HCEC 1CT (cell line): Measurements from ENCODE around the gene GPR137.
"Not testable (repeated sequence)": the region's sequence is repeated elsewhere in the genome, so short reads cannot be mapped to it uniquely, and the experiment has no call there.

Experiments
- DNase-seq: peaks from one replicate; pipeline ENCODE4 v3.0.0-alpha.2; 2017

The GPR137 gene

DNA sequence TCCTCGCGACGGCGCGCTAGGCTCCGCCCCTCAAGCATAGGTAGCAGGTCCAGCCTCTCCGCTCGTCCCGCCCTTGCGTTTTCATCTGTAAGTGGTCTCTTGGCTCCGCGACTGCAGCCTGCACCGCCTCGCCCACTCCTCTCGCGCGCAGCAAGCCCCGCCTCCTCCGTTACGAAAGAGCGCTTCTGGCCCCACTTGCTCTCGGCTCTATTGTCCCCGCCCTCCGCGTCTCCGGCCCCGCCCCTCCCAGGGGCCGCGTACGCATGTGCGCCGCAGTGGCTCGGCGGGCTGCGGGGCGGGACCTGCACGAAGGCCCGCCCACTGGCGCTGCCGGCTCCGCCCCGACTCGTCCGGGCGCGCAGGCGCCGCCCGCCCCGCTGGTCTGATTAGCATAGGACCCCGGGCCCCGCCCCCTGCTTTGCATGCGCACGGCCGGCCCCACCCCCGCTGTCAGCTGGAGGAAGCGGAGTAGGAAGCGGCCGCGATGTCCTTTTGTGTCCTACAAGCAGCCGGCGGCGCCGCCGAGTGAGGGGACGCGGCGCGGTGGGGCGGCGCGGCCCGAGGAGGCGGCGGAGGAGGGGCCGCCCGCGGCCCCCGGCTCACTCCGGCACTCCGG lies 19.5 kb downstream of the GPR137 start, which contains the start of gene ESRRA:
ESRRA (plus strand) TSS at position 450 of the 616 bp plus-strand sequence. CDS start 1,656 bp downstream, outside the sequence.
- peak; percentile 97 for DNase-seq

DNA sequence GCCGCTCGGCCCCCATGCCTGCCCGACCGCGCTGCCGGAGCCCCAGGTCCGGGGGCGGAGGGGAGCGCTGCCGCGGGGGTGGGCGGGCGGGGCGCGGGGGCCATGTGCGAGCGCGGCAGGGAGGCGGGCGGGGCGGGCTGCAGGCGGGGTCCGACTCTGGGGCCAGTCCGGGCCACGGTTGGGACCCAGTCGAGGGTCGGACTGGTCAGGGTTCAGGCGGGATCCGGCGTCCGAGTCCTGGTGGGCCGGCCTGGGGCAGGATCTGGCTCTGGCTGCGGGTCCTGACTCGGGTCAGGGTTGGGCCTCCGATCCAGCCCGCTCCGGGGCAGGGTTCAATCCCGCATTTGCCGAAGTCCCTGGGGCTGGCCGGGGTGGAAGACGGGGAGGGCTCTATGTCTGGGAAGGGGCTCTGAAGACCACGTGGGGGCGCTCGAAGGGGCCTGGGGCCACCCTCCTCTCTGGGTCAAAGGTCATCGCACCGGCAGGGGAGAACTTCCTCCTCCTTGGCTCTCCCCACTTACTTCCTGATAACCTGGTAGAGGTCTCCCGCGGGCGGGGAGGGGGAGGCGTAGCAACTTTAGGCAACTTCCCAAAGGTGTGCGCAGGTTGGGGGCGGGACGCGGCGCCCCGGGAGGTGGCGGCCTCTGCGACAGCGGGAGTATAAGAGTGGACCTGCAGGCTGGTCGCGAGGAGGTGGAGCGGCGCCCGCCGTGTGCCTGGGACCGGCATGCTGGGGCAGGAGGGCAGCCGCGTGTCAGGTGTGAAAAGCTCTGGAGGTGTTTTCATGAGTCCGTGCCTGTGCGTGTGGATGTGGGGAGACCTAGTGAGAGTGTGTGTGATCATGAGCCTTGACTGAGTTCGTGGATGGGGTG lies 20.3 kb downstream of the GPR137 start:
- DNase-seq = peak; percentile 46

- no peak for DNase-seq
These were observed 20.9 kb downstream of the GPR137 start for GRCh38 chr11:64306563-64306875.

DNA sequence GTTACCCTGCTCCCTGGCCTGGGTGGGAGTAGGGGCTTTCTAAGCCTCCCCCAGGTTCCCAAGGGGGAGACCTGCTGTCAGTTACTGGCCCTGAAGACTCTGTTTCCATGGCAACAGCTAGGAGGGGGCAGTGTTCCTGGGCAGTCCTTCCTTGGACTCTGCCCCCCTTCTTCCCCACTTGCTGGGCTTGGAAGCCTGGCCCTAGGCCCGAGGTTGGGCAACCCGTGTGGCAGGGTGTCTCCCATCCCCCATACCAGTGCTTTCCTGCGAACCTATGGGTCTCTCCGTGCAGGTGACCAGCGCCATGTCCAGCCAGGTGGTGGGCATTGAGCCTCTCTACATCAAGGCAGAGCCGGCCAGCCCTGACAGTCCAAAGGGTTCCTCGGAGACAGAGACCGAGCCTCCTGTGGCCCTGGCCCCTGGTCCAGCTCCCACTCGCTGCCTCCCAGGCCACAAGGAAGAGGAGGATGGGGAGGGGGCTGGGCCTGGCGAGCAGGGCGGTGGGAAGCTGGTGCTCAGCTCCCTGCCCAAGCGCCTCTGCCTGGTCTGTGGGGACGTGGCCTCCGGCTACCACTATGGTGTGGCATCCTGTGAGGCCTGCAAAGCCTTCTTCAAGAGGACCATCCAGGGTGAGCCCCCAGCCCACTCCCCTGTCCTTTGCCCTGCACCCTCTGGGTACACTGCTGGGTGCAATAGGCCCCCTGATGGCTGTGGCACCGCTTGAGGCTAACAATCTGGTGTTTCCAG lies 21.4 kb downstream of the GPR137 start:
- DNase-seq = no peak

GRCh38 chr11:64307795-64308194 lies 22.1 kb downstream of the GPR137 start:
- DNase-seq = not testable (repeated sequence)

GRCh38 chr11:64312947-64313346 lies 27.3 kb downstream of the GPR137 start:
- DNase-seq = no peak

- no peak for DNase-seq
These were observed 28.0 kb downstream of the GPR137 start for GRCh38 chr11:64313491-64314145.

DNA sequence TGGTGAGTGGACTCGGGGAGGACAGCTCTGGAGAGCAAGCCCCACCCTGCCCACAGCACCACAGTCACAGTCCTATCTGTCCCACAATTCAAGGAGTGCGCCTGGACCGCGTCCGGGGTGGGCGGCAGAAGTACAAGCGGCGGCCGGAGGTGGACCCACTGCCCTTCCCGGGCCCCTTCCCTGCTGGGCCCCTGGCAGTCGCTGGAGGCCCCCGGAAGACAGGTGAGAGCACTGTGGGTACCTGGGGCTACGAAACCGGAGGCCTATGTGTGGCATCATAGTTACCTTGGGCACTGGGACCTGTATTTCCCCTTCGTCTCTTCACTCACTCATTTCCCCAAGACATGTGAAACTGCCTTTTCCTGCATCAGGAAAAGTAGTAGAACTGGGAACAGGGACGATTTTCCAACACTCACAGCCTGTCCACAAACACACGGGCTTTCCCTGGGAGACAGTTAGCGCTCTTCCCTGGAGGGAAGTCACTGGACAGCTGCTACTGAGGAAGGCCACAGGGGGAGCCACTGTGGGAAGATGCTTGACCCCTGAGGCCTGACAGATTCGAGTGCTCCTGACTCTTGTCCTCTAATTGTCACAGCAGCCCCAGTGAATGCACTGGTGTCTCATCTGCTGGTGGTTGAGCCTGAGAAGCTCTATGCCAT lies 28.6 kb downstream of the GPR137 start:
- DNase-seq = no peak

DNA sequence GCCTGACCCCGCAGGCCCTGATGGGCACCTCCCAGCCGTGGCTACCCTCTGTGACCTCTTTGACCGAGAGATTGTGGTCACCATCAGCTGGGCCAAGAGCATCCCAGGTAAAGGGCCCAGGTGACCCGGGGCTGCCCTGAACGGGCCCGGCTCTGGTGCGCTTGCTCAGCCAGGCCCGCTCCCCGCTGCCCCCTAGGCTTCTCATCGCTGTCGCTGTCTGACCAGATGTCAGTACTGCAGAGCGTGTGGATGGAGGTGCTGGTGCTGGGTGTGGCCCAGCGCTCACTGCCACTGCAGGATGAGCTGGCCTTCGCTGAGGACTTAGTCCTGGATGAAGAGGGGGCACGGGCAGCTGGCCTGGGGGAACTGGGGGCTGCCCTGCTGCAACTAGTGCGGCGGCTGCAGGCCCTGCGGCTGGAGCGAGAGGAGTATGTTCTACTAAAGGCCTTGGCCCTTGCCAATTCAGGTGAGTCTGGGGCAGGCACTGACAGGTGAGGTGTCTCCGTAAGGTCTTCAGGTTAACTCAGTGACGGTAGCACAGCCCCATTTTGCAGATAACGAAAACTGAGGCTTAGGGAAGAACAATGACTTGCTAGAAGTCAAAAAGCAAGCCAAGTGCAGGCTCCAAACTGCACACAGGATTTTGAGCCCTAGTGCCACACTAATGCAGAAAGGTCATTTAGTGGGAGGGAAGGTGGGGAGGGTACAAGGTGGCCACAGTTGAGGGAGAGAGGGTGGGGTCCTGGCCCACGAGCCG lies 29.3 kb downstream of the GPR137 start:
- DNase-seq = no peak

DNA sequence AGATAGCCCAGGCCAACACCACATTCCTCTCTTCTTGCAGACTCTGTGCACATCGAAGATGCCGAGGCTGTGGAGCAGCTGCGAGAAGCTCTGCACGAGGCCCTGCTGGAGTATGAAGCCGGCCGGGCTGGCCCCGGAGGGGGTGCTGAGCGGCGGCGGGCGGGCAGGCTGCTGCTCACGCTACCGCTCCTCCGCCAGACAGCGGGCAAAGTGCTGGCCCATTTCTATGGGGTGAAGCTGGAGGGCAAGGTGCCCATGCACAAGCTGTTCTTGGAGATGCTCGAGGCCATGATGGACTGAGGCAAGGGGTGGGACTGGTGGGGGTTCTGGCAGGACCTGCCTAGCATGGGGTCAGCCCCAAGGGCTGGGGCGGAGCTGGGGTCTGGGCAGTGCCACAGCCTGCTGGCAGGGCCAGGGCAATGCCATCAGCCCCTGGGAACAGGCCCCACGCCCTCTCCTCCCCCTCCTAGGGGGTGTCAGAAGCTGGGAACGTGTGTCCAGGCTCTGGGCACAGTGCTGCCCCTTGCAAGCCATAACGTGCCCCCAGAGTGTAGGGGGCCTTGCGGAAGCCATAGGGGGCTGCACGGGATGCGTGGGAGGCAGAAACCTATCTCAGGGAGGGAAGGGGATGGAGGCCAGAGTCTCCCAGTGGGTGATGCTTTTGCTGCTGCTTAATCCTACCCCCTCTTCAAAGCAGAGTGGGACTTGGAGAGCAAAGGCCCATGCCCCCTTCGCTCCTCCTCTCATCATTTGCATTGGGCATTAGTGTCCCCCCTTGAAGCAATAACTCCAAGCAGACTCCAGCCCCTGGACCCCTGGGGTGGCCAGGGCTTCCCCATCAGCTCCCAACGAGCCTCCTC lies 30.2 kb downstream of the GPR137 start:
- DNase-seq = not testable (repeated sequence)

- DNase-seq = peak; percentile 12
These were observed 31.1 kb downstream of the GPR137 start for GRCh38 chr11:64316672-64317324.

DNA sequence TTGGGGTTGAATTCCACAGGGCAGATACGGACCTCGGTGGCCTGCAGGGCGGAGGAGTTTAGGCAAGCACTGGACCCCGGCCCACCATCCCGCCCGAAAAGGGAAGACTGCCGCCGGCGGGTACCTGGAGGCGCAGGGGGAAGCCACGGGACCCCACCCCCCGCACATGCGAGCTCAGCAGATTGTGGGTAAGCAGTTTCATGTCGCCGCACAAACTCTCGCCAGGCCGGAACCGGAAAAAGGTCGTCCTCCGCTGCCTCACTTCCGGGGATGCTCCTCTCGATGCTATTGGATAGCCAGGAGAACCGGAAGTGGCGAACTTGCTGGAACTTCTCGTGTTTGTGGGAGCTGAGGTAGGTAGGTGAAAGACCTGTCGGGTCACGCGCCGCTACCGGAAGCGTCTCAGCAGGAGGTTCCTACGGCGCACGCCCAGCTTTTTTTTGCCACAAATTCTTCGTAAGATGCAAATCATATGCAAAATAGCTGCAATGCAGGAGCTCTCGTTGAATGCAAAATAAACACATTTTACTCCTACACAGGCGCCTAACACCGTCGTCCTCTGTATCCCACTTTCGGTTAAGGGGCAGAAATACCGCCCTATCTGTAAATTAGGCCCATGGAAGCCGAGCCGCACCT lies 31.8 kb downstream of the GPR137 start, which contains the start of gene TRMT112:
TRMT112 (minus strand) TSS at position 235 of the 636 bp plus-strand sequence; CDS start at position 202, 33 bp downstream.
- DNase-seq = peak; percentile 96

- peak; percentile 95 for DNase-seq
These were observed 32.5 kb downstream of the GPR137 start, which contains the start of gene PRDX5 for GRCh38 chr11:64317961-64318765. TSS of gene PRDX5 (plus strand) at chr11:64318121. CDS start at chr11:64318216, 95 bp downstream.

- no peak for DNase-seq
These were observed 33.4 kb downstream of the GPR137 start for GRCh38 chr11:64318766-64319761.

DNA sequence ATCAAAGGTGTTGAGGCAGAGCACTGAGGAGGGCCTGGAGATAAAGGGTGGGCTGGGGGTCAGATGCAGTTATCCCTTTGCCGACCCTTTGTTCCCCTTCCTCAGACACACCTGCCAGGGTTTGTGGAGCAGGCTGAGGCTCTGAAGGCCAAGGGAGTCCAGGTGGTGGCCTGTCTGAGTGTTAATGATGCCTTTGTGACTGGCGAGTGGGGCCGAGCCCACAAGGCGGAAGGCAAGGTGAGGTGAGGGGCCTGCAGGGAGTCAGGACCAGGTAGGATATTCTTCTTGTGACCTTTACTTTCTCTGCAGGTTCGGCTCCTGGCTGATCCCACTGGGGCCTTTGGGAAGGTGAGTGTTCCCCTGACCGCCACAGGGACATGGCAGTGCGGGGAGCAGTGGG lies 34.9 kb downstream of the GPR137 start:
- DNase-seq = no peak

GRCh38 chr11:64321026-64321425 lies 35.4 kb downstream of the GPR137 start:
- DNase-seq = no peak

- DNase-seq = no peak
These were observed 35.9 kb downstream of the GPR137 start for GRCh38 chr11:64321533-64321932.
